ENCODE results near the gene MSRB1. TPM values are rescaled to one million over a fixed set of nuclear protein-coding genes. Genes with fewer than 3 reads are reported as not detected.

The MSRB1 gene
- total RNA-seq, 2 experiments from 2014 or later: 2.3 to 2.4 TPM

GRCh38 chr16:1944612-1945199 lies 1.7 kb upstream of the MSRB1 start:
- no peak for TF ChIP-seq CTCF (IDR thresholded peaks at IDR 0.05)
- Histone ChIP-seq H3K4me3 (ENCODE audit: low read length) (no peak overlapping the region), H3K4me1 (ENCODE audit: insufficient read depth, low read length) (peaks cover 28% of the 10 kb centered on the region), H3K27me3 (ENCODE audit: control insufficient read depth in 1 of 2, insufficient read depth in 2 of 2, low read length in 2 of 2) (no peaks in the 10 kb centered on the region), H3K36me3 (ENCODE audit: insufficient read depth, low read length) (peaks cover 6% of the 10 kb centered on the region), H3K9me3 (ENCODE audit: control insufficient read depth in 1 of 2, insufficient read depth in 1 of 2, low read length in 2 of 2) (no peaks in the 10 kb centered on the region), H3K27ac (ENCODE audit: low read depth in 1 of 2, low read length in 2 of 2) (no peak overlapping the region)
- Mint-ChIP-seq H3K36me3 (ENCODE audit: low read depth) (peaks cover 7% of the 10 kb centered on the region), H3K27ac (no peak overlapping the region), H3K27me3 (no peaks in the 10 kb centered on the region), H3K4me1 (ENCODE audit: low read depth) (peaks cover 18% of the 10 kb centered on the region), H3K4me3 (peak overlapping the region; percentile 69), H3K9me3 (no peaks in the 10 kb centered on the region)
- POLR2A ChIA-PET: no interaction called here
- CTCF ChIA-PET: interaction anchor here (0.7 kb wide), 1 partner anchor 61 kb away, joined by 4 read pairs; no protein-coding TSS in a partner anchor
- ATAC-seq (ENCODE audit: poor library complexity): no peak
- no peak for DNase-seq
- intact Hi-C loops (cut with DNase I, micrococcal nuclease): loop anchor here (5.0 kb wide), 3 partner anchors 48 to 177 kb away; partner anchors contain the start of genes NUBP2 (in 1 of the 2) and SPSB3 (in 1 of the 2)

- Mint-ChIP-seq H3K27ac (no peak overlapping the region), H3K4me3 (peak overlapping the region; percentile 93), H3K9me3 (no peaks in the 10 kb centered on the region), H3K4me1 (ENCODE audit: low read depth) (peaks cover 18% of the 10 kb centered on the region), H3K36me3 (ENCODE audit: low read depth) (peaks cover 13% of the 10 kb centered on the region), H3K27me3 (no peaks in the 10 kb centered on the region)
- POLR2A ChIA-PET: interaction anchor here (0.7 to 1.6 kb wide), 3 partner anchors 23 to 115 kb away, joined by 3 to 23 read pairs (median 3); partner anchors contain the start of genes FAHD1, HAGH and RPS2
- Histone ChIP-seq H3K9me3 (ENCODE audit: control insufficient read depth in 1 of 2, insufficient read depth in 1 of 2, low read length in 2 of 2) (no peaks in the 10 kb centered on the region), H3K36me3 (ENCODE audit: insufficient read depth, low read length) (peaks cover 20% of the 10 kb centered on the region), H3K27ac (ENCODE audit: low read depth in 1 of 2, low read length in 2 of 2) (no peak overlapping the region), H3K4me1 (ENCODE audit: insufficient read depth, low read length) (peaks cover 28% of the 10 kb centered on the region), H3K27me3 (ENCODE audit: control insufficient read depth in 1 of 2, insufficient read depth in 2 of 2, low read length in 2 of 2) (no peaks in the 10 kb centered on the region), H3K4me3 (ENCODE audit: low read length) (peak overlapping the region; percentile 92)
- intact Hi-C loops (cut with DNase I, micrococcal nuclease): loop anchor here (5.0 kb wide), 3 partner anchors 50 to 175 kb away; partner anchors contain the start of genes NUBP2 (in 1 of the 2) and SPSB3 (in 1 of the 2)
- DNase-seq (peak in 1 of 14 experiments; percentile 44), ATAC-seq (ENCODE audit: poor library complexity) (no peak)
- TF ChIP-seq CTCF (IDR thresholded peaks at IDR 0.05): no peak
- CTCF ChIA-PET: no interaction called here
These were observed 771 bp downstream of the MSRB1 start for GRCh38 chr16:1942047-1942809.

GRCh38 chr16:1941162-1942046 lies 1.6 kb downstream of the MSRB1 start:
- no peaks in the 10 kb centered on the region for H3K27me3 ChIP-seq (ENCODE audit: control insufficient read depth in 1 of 2, insufficient read depth in 2 of 2, low read length in 2 of 2)
- peaks cover 28% of the 10 kb centered on the region for H3K4me1 ChIP-seq (ENCODE audit: insufficient read depth, low read length)
- Mint-ChIP-seq H3K27ac (no peak overlapping the region), H3K4me1 (ENCODE audit: low read depth) (peaks cover 18% of the 10 kb centered on the region), H3K4me3 (peak overlapping the region; percentile 93), H3K36me3 (ENCODE audit: low read depth) (peaks cover 13% of the 10 kb centered on the region), H3K9me3 (no peaks in the 10 kb centered on the region), H3K27me3 (no peaks in the 10 kb centered on the region)
- peaks cover 20% of the 10 kb centered on the region for H3K36me3 ChIP-seq (ENCODE audit: insufficient read depth, low read length)
- H3K27ac ChIP-seq (ENCODE audit: low read depth in 1 of 2, low read length in 2 of 2): no peak overlapping the region
- ChIA-PET POLR2A (interaction anchor here (1.3 to 2.0 kb wide), 2 partner anchors 20 to 51 kb away, joined by 3 to 4 read pairs; no protein-coding TSS in a partner anchor), CTCF (no interaction called here)
- H3K9me3 ChIP-seq (ENCODE audit: control insufficient read depth in 1 of 2, insufficient read depth in 1 of 2, low read length in 2 of 2): no peaks in the 10 kb centered on the region
- no peak for ATAC-seq (ENCODE audit: poor library complexity)
- H3K4me3 ChIP-seq (ENCODE audit: low read length): no peak overlapping the region
- intact Hi-C loops (cut with DNase I, micrococcal nuclease): loop anchor here (5.0 kb wide), 3 partner anchors 51 to 174 kb away; partner anchors contain the start of genes NUBP2 (in 1 of the 2) and SPSB3 (in 1 of the 2)
- DNase-seq: no peak
- TF ChIP-seq CTCF (IDR thresholded peaks at IDR 0.05): no peak
